ENCODE measurements around the gene IL27RA.
A peak's percentile ranks its signal among the peaks of the same experiment; 100 is the strongest.
"Not testable (repeated sequence)": the region's sequence is repeated elsewhere in the genome, so short reads cannot be mapped to it uniquely, and the experiment has no call there.

Gene IL27RA

DNA sequence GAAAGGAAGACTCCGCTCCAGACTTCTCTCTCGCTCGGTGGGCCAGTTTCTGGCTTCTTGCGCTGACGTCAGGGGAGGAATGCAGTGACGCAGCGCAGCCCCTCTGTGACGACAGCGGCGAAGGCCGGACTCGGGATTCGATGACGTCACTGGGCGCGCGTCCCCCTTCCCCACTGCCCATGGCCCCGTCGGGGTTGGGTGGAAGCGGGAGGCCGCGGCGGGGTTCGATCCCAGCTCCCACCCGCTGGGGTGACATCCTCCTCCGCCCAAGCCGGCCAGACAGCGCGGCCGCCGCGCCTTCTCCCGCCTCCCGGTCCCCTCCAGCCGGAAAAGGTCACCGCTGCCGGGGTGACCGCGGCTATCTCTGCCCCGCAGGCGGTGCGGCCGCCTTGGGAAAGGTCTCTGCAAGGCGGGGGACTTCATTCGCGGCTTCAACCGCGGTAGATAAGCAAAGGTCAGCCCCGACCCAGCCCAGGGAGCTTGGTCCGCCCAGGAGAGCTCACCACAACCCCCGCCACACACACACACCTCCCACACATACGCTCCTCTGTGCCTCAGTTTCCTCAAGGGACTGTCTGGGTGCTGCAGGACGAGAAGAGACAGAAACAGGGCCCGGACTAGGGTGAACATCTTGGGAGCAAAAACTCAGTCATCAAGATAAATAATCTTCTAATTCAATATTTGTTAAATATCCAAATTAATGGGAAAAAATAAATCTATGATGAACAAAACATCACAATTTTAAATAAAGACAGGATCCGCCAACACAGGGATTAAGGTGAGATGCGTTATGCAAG is 24.6 kb upstream of the IL27RA start:
- H3K4me1 Mint-ChIP-seq = peaks cover 33% of the 10 kb centered on the region
- peak overlapping the region; percentile 97 for H3K27ac Mint-ChIP-seq
- peak overlapping the region; percentile 93 for H3K4me3 Mint-ChIP-seq
- H3K9me3 Mint-ChIP-seq = no peaks in the 10 kb centered on the region
- H3K36me3 Mint-ChIP-seq = no peaks in the 10 kb centered on the region
- no peaks in the 10 kb centered on the region for H3K27me3 Mint-ChIP-seq

DNA sequence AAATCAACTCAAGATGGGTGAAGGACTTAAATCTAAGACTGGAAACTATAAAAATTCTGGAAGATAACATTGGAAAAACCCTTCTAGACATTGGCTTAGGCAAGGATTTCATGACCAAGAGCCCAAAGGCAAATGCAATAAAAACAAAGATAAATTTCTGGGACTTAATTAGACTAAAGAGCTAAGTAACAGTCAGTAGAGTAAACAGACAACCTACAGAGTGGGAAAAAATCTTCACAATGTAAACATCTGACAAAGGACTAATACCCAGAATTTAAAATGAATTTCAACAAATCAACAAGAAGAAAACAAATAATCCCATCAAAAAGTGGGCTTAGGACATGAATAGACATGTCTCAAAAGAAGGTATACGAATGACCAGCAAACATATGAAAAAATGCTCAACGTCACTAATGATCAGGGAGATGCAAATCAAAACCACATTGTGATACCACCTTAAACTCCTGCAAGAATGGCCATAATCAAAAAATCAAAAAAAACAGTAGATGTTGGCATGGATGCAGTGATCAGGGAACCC is 19.1 kb upstream of the IL27RA start:
- H3K27ac Mint-ChIP-seq = no peak overlapping the region
- no peaks in the 10 kb centered on the region for H3K36me3 Mint-ChIP-seq
- no peaks in the 10 kb centered on the region for H3K9me3 Mint-ChIP-seq
- H3K4me3 Mint-ChIP-seq = no peak overlapping the region
- peaks cover 4% of the 10 kb centered on the region for H3K4me1 Mint-ChIP-seq
- H3K27me3 Mint-ChIP-seq = no peaks in the 10 kb centered on the region

DNA sequence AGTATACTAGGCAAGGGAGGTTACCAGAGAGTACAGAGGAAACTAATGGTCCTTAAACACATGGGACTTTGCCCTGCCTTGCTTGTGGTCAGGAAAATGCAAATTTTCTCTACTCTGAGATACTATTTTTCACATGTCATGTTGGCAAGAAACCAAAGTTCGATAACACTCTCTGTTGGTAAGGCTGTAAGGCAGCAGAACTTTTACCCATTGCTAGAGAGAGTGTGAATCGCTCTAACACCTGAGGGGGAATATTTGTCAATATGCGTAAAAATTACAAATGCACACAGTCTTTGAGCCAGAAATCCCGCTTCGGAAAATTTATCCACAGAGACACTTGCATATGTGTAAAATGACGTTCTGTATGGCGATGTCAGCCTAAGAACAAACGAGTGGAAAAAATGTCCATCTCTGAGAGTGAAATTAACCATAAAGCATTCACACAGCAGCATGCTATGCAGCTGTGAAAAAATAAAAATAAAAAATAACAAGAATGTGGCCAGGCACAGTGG is 16.0 kb upstream of the IL27RA start:
- Mint-ChIP-seq H3K27ac (peak overlapping the region; percentile 23), H3K9me3 (no peaks in the 10 kb centered on the region), H3K36me3 (no peaks in the 10 kb centered on the region), H3K27me3 (no peaks in the 10 kb centered on the region), H3K4me3 (no peak overlapping the region), H3K4me1 (no peaks in the 10 kb centered on the region)

DNA sequence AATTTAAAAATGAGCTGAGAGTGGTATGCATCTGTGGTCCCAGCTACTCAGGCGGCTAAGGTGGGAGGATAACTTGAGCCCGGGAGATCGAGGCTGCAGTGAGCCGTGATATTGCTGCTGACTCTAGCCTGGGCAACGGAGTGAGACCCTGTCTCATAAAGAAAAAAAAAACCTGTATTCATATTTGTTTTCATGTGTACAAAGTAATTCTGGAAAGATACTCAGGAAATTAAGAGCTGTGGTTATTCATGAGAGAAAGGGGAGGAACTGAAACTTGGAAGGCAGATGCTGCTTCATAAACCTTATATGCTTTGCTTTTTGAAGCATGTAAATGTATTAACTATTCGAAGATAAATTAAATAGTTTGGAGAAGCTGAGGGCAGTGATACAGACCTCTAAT is 12.5 kb upstream of the IL27RA start:
- H3K36me3 Mint-ChIP-seq = no peaks in the 10 kb centered on the region
- H3K4me1 Mint-ChIP-seq = peaks cover 9% of the 10 kb centered on the region
- no peak overlapping the region for H3K4me3 Mint-ChIP-seq
- no peak overlapping the region for H3K27ac Mint-ChIP-seq
- H3K27me3 Mint-ChIP-seq = no peaks in the 10 kb centered on the region
- no peaks in the 10 kb centered on the region for H3K9me3 Mint-ChIP-seq

DNA sequence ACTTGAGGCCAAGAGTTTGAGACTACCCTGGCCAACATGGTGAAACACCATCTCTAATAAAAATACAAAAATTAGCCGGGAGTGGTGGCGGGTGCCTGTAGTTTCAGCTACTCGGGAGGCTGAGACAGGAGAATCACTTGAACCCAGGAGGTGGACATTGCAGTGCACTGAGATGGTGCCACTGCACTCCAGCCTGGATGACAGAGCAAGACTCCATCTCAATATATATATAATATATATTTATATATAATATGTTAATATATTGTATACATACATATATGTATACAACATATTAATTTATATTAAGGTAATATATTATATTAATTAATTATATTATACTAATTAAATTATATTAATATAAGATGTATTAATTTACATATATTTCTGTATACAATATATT is 11.8 kb upstream of the IL27RA start:
- not testable (repeated sequence) for H3K9me3 Mint-ChIP-seq, H3K4me3 Mint-ChIP-seq, H3K4me1 Mint-ChIP-seq, H3K36me3 Mint-ChIP-seq, H3K27ac Mint-ChIP-seq, H3K27me3 Mint-ChIP-seq

DNA sequence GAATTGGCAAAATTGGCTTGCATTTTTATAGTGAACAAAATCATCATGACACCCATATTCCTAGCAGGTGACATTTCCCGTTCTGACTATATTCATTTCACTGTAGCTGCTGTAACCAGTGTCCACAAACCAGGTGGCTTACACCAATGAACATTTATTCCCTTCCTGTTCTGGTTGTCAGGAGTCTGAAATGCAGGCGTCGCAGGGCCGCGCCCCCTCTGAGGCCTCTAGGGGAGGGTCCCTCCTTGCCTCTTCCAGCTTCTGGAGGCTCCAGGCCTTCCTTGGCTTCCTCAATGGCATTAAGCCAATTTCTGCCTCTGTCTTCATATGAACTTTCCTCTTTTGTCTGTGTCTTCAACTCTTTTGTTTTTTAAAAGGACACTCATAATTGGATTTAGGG is 10.1 kb upstream of the IL27RA start:
- no peaks in the 10 kb centered on the region for H3K36me3 Mint-ChIP-seq
- no peaks in the 10 kb centered on the region for H3K9me3 Mint-ChIP-seq
- no peak overlapping the region for H3K27ac Mint-ChIP-seq
- peaks cover 13% of the 10 kb centered on the region for H3K4me1 Mint-ChIP-seq
- H3K4me3 Mint-ChIP-seq = no peak overlapping the region
- H3K27me3 Mint-ChIP-seq = no peaks in the 10 kb centered on the region

DNA sequence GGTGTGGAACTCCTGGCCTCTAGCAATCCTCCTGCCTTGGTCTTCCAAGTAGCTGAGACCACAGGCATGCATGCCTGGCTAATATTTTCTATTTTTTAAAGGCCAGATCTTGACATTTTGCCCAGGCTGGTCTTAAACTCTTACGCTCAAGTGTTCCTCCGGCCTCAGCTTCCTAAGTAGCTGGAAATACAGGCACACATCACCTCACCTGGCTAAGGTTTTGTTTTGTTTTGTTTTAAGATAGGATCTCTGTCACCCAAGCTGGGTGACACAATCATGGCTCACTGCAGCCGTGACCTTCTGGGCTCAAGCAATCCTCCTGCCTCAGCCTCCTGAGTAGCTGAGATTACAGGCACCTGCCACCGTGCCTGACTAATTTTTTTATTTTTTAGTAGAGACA is 9.1 kb upstream of the IL27RA start:
- H3K4me1 Mint-ChIP-seq = peaks cover 13% of the 10 kb centered on the region
- no peaks in the 10 kb centered on the region for H3K27me3 Mint-ChIP-seq
- H3K36me3 Mint-ChIP-seq = no peaks in the 10 kb centered on the region
- no peak overlapping the region for H3K4me3 Mint-ChIP-seq
- H3K27ac Mint-ChIP-seq = no peak overlapping the region
- H3K9me3 Mint-ChIP-seq = no peaks in the 10 kb centered on the region

DNA sequence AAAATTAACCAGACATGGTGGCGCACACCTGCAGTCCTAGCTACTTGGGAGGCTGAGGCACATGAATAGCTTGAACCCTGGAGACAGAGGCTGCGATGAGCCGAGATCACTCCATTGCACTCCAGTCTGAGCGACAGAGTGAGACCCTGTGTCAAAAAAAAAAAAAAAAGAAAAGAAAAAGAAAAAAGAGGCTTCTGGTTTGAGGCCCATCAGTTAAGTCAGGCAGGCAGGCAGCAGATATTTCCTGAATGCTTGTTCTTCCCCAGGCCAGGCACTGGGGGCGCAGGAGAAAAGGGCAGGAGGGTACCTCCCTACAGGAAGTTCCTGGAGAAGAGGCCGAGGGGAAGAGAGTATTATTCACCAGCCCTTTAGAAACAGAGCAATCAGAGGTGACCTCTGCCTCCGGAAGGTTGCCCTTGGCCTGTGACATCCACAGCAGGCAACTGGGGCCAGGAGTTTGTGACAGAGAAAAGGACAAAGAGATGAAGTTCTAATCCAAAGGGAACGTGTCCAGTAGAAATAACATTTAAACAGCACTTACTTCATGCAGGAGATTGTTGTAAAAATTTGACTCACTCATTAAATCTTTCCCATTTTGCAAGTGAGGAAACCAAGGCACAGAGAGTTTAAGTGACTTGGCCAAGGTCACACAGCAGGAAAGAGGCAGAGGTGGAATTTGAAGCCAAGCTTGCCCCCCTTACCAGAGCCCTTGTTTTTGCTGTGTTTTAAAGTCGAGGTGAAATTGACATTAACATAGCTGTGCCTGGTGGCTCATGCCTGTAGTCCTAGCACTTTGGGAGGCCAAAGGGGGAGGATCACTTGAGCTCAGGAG is 7.9 kb upstream of the IL27RA start:
- H3K27me3 Mint-ChIP-seq = no peaks in the 10 kb centered on the region

DNA sequence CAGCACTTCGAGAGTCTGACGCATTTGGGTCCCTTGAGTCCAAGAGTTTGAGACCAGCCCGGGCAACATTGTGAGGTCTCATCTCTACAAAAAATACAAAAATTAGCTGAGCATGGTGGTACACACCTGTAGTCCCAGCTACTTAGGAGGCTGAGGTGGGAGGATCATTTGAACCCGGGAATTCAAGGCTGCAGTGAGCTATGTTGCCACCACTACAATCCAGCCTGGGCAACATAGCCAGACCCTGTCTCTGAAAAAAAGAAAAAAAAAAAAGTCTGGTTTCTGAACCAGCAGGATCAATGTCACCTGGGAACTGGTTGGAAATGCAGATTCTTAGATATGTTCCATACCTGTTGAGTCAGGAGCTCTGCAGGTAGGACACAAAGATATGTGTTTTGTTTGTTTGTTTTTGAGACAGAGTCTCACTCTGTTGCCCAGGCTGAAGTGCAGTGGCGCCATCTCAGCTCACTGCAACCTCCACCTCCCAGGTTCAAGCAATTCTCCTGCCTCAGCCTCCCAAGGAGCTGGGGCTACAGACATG is 4.8 kb upstream of the IL27RA start:
- not testable (repeated sequence) for H3K4me3 Mint-ChIP-seq, H3K27me3 Mint-ChIP-seq, H3K9me3 Mint-ChIP-seq, H3K36me3 Mint-ChIP-seq, H3K27ac Mint-ChIP-seq
- peaks cover 29% of the 10 kb centered on the region for H3K4me1 Mint-ChIP-seq

More for the DNA sequence above, 7.9 kb upstream of the IL27RA start:
- H3K36me3 Mint-ChIP-seq = no peaks in the 10 kb centered on the region
- H3K4me3 Mint-ChIP-seq = no peak overlapping the region
- H3K4me1 Mint-ChIP-seq = peaks cover 13% of the 10 kb centered on the region
- no peaks in the 10 kb centered on the region for H3K9me3 Mint-ChIP-seq
- H3K27ac Mint-ChIP-seq = no peak overlapping the region

DNA sequence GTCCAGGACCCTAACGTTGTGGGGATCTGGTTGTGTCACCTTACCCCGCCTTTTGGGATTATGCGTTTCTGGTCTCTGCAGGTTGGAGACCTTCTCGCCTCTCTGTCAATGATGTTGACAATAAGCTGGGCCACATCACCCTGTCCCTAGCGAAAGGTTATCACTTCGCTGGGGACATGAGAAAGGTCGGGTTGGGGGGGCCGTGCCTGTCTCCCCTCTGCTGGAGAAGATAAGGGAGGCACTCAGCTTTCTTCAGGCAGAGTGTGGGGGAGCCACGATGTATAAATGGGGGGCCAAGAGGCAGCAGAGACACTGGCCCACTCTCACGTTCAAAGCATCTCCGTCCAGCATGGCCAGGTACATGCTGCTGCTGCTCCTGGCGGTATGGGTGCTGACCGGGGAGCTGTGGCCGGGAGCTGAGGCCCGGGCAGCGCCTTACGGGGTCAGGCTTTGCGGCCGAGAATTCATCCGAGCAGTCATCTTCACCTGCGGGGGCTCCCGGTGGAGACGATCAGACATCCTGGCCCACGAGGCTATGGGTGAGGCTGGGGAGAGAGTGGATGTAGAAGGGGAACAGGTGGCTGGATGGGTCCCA is 3.6 kb upstream of the IL27RA start, which contains the start of gene RLN3:
Gene RLN3, plus strand, starts transcription at position 293 of the 595 bp plus-strand sequence. Its CDS starts 57 bp downstream, at position 350.
- Mint-ChIP-seq H3K4me1 (peaks cover 36% of the 10 kb centered on the region), H3K9me3 (no peaks in the 10 kb centered on the region), H3K27ac (no peak within 1 kb of the TSS), H3K27me3 (no peaks in the 10 kb centered on the region), H3K4me3 (no peak within 1 kb of the TSS), H3K36me3 (no peaks in the 10 kb centered on the region)

DNA sequence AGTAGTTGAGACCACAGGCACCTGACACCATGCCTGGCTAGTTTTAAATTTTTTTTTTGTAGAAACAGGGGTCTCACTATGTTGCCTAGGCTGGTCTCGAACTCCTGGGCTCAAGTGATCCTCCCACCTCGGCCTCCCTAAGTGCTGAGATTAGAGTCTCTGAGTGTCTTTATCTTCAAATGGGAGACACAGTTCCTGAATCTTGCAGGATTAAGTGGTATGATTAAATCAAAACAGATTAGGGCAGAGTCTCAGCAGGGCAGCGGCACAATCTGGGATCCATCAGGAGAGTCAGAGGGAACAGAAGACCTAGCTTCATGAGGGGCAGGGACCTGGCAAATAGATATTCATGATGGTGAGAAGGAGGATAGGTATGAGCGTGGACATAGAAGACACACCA is 2.7 kb upstream of the IL27RA start:
- H3K27me3 Mint-ChIP-seq = no peaks in the 10 kb centered on the region
- H3K36me3 Mint-ChIP-seq = no peaks in the 10 kb centered on the region
- H3K27ac Mint-ChIP-seq = no peak overlapping the region
- H3K9me3 Mint-ChIP-seq = no peaks in the 10 kb centered on the region
- H3K4me1 Mint-ChIP-seq = peaks cover 29% of the 10 kb centered on the region
- no peak overlapping the region for H3K4me3 Mint-ChIP-seq

DNA sequence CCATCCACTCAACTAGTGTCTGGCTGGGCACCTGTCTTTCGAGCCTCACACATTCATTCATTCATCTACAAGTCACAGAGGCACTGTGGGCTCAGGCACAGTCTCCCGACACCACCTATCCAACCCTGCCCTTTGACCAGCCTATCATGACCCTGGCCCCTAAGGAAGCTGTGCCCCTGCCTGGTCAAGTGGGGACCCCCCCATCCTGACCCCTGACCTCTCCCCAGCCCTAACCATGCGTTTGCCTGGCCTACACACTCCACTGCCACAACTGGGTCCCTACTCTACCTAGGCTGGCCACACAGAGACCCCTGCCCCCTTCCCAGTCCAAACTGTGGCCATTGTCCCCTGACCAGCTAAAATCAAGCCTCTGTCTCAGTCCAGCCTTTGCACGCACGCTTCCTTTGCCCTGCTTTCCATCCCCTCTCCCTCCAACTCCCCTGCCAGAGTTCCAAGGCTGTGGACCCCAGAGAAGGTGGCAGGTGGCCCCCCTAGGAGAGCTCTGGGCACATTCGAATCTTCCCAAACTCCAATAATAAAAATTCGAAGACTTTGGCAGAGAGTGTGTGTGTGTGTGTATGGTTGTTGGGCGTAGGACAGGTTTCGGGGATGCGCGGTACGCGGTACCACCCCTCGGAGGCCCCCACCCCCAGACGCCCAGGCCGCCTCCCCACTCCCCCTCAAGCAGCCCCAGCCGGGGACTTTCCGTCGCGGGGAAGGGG is 404 bp upstream of the IL27RA start:
- Mint-ChIP-seq H3K27ac (peak overlapping the region; percentile 61), H3K27me3 (no peaks in the 10 kb centered on the region), H3K4me3 (peak overlapping the region; percentile 93), H3K9me3 (no peaks in the 10 kb centered on the region), H3K36me3 (peaks cover 1% of the 10 kb centered on the region), H3K4me1 (peaks cover 33% of the 10 kb centered on the region)

DNA sequence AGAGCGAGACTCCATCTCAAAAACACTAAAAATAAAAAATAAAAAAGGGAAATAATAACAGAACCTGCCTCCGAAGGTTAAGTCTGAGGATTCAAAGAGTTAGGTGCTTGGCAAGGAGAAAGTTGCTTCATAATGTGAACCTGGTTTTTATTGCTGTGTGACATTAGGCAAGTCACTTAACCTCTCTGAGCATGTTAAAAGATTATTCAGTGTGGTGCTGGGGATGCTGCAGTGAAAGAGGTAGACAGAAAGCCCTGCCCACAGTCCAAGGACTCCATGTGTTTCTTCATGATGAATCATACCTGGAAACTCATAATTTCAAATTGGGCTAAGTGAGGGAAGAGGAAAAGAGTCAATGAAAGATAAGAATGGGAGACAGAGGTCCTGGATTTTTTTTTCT is 2.4 kb downstream of the IL27RA start:
- no peaks in the 10 kb centered on the region for H3K9me3 Mint-ChIP-seq
- peaks cover 38% of the 10 kb centered on the region for H3K4me1 Mint-ChIP-seq
- peak overlapping the region; percentile 1 for H3K4me3 Mint-ChIP-seq
- peaks cover 2% of the 10 kb centered on the region for H3K36me3 Mint-ChIP-seq
- peak overlapping the region; percentile 32 for H3K27ac Mint-ChIP-seq
- no peaks in the 10 kb centered on the region for H3K27me3 Mint-ChIP-seq

DNA sequence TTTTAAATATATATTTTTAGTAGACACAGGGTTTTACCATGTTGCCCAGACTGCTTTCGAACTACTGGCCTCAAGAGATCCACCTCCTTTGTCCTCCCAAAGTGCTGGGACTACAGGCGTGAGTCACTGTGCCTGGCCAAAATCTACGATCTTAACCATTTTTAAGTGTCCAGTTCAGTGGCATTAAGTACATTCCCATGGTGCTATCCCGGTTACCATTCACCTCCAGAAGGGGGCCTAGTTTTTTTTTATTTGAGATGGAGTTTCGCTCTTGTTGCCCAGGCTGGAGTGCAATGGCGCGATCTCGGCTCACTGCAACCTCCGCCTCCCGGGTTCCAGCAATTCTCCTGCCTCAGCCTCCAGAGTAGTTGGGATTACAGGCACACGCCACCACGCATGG is 3.6 kb downstream of the IL27RA start:
- H3K4me1 Mint-ChIP-seq = peaks cover 36% of the 10 kb centered on the region
- not testable (repeated sequence) for H3K36me3 Mint-ChIP-seq, H3K27me3 Mint-ChIP-seq, H3K4me3 Mint-ChIP-seq, H3K9me3 Mint-ChIP-seq
- H3K27ac Mint-ChIP-seq = peak overlapping the region; percentile 35

DNA sequence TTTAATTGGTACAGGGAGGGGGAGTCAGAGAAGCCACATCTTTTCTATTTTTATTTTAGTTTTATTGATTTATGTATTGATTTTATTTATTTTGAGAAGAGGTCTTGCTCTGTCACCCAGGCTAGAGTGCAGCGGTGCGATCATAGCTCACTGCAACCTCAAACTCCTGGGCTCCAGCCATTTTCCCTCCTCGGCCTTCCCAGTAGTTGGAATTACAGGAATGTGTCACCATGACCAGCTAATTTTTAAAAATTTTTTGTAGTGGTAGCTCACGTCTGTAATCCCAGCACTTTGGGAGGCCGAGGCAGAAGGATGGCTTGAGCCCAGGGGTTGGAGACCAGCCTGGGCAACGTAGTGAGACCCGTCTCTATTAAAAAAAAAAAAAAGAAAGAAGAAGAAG is 4.1 kb downstream of the IL27RA start:
- no peaks in the 10 kb centered on the region for H3K27me3 Mint-ChIP-seq
- no peaks in the 10 kb centered on the region for H3K9me3 Mint-ChIP-seq
- H3K27ac Mint-ChIP-seq = no peak overlapping the region
- H3K4me3 Mint-ChIP-seq = no peak overlapping the region
- H3K4me1 Mint-ChIP-seq = peaks cover 31% of the 10 kb centered on the region
- H3K36me3 Mint-ChIP-seq = peaks cover 2% of the 10 kb centered on the region

All from activated naive CD4-positive, alpha-beta T cell treated with anti-CD3 and anti-CD28 coated beads, Interleukin-2, amount 50 U/mL, for 24 hours (primary cell).